ENCODE measurements around the gene ACBD3. TPM values are rescaled to one million over a fixed set of nuclear protein-coding genes. Genes with fewer than 3 reads are reported as not detected.
A peak's percentile ranks its signal among the peaks of the same experiment; 100 is the strongest.

The ACBD3 gene
- total RNA-seq, 1 experiment from 2014 or later = 41.7 TPM

DNA sequence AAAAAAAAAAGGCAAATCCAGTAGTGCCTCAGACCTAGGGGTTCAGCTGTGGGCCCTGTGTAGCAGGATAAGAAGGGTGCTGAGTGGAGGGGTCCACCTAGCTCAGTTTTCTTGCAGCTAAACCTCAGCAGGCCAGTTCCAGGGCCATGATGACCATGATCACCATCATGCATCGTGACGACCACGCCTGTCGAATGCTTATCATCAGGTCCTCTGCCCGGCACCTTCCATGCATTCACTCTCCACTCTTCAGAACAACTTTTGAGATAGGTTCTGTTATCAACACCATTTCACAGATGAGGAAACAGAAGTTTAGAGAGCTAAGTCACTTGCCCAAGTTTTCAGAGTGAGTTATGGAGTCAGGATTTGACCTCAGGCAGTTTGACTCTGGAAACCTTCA, 54.9 kb downstream of the ACBD3 start:
- DNase-seq = no peak
- no peak overlapping the region for H3K4me3 Mint-ChIP-seq (ENCODE audit: unreplicated experiment)
- peaks cover 29% of the 10 kb centered on the region for H3K4me1 Mint-ChIP-seq (ENCODE audit: low read depth, unreplicated experiment)
- ChIA-PET CTCF (interaction anchor here (0.6 kb wide), 1 partner anchor 11 kb away, joined by 3 read pairs; no protein-coding TSS in a partner anchor), POLR2A (no interaction called here)
- Histone ChIP-seq H3K27me3 (replicated peaks; ENCODE audit: control insufficient read depth, insufficient read depth, low read length) (no peaks in the 10 kb centered on the region), H3K9me3 (no peaks in the 10 kb centered on the region), H3K36me3 (ENCODE audit: control insufficient read depth, insufficient read depth, low read length) (no peaks in the 10 kb centered on the region), H3K4me1 (peaks cover 30% of the 10 kb centered on the region), H3K4me3 (ENCODE audit: low read depth, low read length) (no peak overlapping the region)
- BruUV-seq (replicated peaks) = no TSS peak
- no peak for TF ChIP-seq CTCF (IDR thresholded peaks at IDR 0.05; ENCODE audit: insufficient read depth in 1 of 2, low read depth in 1 of 2, low read length in 1 of 2, severe bottlenecking in 1 of 2, unreplicated experiment in 1 of 2)
- no peaks in the 10 kb centered on the region for H3K27me3 Mint-ChIP-seq (ENCODE audit: insufficient read depth, unreplicated experiment)
- intact Hi-C loops (cut with micrococcal nuclease; ENCODE audit: unreplicated experiment) = no loop called here
- no peak overlapping the region for H3K27ac Mint-ChIP-seq (ENCODE audit: unreplicated experiment)
- peaks cover 24% of the 10 kb centered on the region for H3K36me3 Mint-ChIP-seq (ENCODE audit: insufficient read depth, unreplicated experiment)
- H3K9me3 Mint-ChIP-seq (ENCODE audit: unreplicated experiment) = no peaks in the 10 kb centered on the region

- Mint-ChIP-seq H3K27ac (ENCODE audit: unreplicated experiment) (no peak overlapping the region), H3K36me3 (ENCODE audit: insufficient read depth, unreplicated experiment) (peaks cover 24% of the 10 kb centered on the region), H3K27me3 (ENCODE audit: insufficient read depth, unreplicated experiment) (no peaks in the 10 kb centered on the region), H3K4me3 (ENCODE audit: unreplicated experiment) (peak overlapping the region; percentile 27), H3K4me1 (ENCODE audit: low read depth, unreplicated experiment) (peaks cover 25% of the 10 kb centered on the region), H3K9me3 (ENCODE audit: unreplicated experiment) (no peaks in the 10 kb centered on the region)
- BruUV-seq (replicated peaks) = no TSS peak
- intact Hi-C loops (cut with micrococcal nuclease; ENCODE audit: unreplicated experiment) = loop anchor here (5.0 kb wide), 1 partner anchor 278 kb away; the partner anchor contains the start of gene PARP1
- Histone ChIP-seq H3K4me3 (ENCODE audit: low read depth, low read length) (no peak overlapping the region), H3K9me3 (no peaks in the 10 kb centered on the region), H3K4me1 (peaks cover 25% of the 10 kb centered on the region), H3K27me3 (replicated peaks; ENCODE audit: control insufficient read depth, insufficient read depth, low read length) (no peaks in the 10 kb centered on the region), H3K36me3 (ENCODE audit: control insufficient read depth, insufficient read depth, low read length) (no peaks in the 10 kb centered on the region)
- POLR2A ChIA-PET = interaction anchor here (1.0 to 1.2 kb wide), 2 partner anchors 23 to 27 kb away, joined by 3 read pairs; no protein-coding TSS in a partner anchor
- CTCF ChIA-PET = no interaction called here
- no peak for TF ChIP-seq CTCF (IDR thresholded peaks at IDR 0.05; ENCODE audit: insufficient read depth in 1 of 2, low read depth in 1 of 2, low read length in 1 of 2, severe bottlenecking in 1 of 2, unreplicated experiment in 1 of 2)
- DNase-seq = no peak
Observed at GRCh38 chr1:226129230-226129629, 57.3 kb downstream of the ACBD3 start.

GRCh38 chr1:226128487-226129075, 58.0 kb downstream of the ACBD3 start:
- DNase-seq = peak; percentile 66 to 78
- Histone ChIP-seq H3K36me3 (ENCODE audit: control insufficient read depth, insufficient read depth, low read length) (no peaks in the 10 kb centered on the region), H3K9me3 (no peaks in the 10 kb centered on the region), H3K4me3 (ENCODE audit: low read depth, low read length) (no peak overlapping the region), H3K27me3 (replicated peaks; ENCODE audit: control insufficient read depth, insufficient read depth, low read length) (no peaks in the 10 kb centered on the region), H3K4me1 (peaks cover 25% of the 10 kb centered on the region)
- Mint-ChIP-seq H3K4me1 (ENCODE audit: low read depth, unreplicated experiment) (peaks cover 31% of the 10 kb centered on the region), H3K36me3 (ENCODE audit: insufficient read depth, unreplicated experiment) (peaks cover 24% of the 10 kb centered on the region), H3K9me3 (ENCODE audit: unreplicated experiment) (no peaks in the 10 kb centered on the region), H3K27ac (ENCODE audit: unreplicated experiment) (peak overlapping the region; percentile 95), H3K4me3 (ENCODE audit: unreplicated experiment) (peak overlapping the region; percentile 66), H3K27me3 (ENCODE audit: insufficient read depth, unreplicated experiment) (no peaks in the 10 kb centered on the region)
- CTCF ChIA-PET = interaction anchor here (0.5 to 1.9 kb wide), 7 partner anchors 17 to 205 kb away, joined by 3 to 16 read pairs (median 4); no protein-coding TSS in a partner anchor
- BruUV-seq (replicated peaks) = TSS peak; percentile 94
- POLR2A ChIA-PET = interaction anchor here (0.6 to 1.2 kb wide), 8 partner anchors 21 to 129 kb away, joined by 3 to 11 read pairs (median 4); partner anchors contain the start of genes H3-3A and SDE2
- intact Hi-C loops (cut with micrococcal nuclease; ENCODE audit: unreplicated experiment) = loop anchor here (5.0 kb wide), 1 partner anchor 279 kb away; the partner anchor contains the start of gene PARP1
- no peak for TF ChIP-seq CTCF (IDR thresholded peaks at IDR 0.05; ENCODE audit: insufficient read depth in 1 of 2, low read depth in 1 of 2, low read length in 1 of 2, severe bottlenecking in 1 of 2, unreplicated experiment in 1 of 2)

All from Caco-2 (cell line).